AG04449 (cell line): ENCODE measurements around the gene TMEM260.

ENCODE experiments used
- CTCF ChIA-PET: fragments of 350-600 bp; formaldehyde crosslinking; extraction: SDS; loops from one replicate; lab custom pipeline; 2021; ENCODE audit warnings: antibody characterized with exemption; lab: Yijun Ruan, JAX
- POLR2A ChIA-PET: fragments of 400-600, 350-600 bp; formaldehyde crosslinking; extraction: SDS; loops from one replicate; lab custom pipeline; 2020; ENCODE audit warnings: antibody characterized with exemption, inconsistent platforms; lab: Yijun Ruan, JAX
- DNase-seq: peaks from one replicate; pipeline ENCODE4 v3.0.0-alpha.2; 2010; ENCODE audit warnings: low read depth, low spot score
- H3K4me3 ChIP-seq: 2 replicates; pipeline ENCODE4 v1.5.1; 2011; ENCODE audit warnings: low read depth, mild to moderate bottlenecking, control low read depth, low read length
- TF ChIP-seq, protein P1 (sequence below): IDR thresholded peaks from one replicate; pipeline ENCODE4 v1.5.1; 2011; ENCODE audit warnings: mild to moderate bottlenecking, moderate library complexity, low read length, control low read depth, inconsistent platforms; ENCODE audit not compliant: insufficient read depth; ENCODE audit errors: missing control alignments

Gene TMEM260

GRCh38 chr14:56648508-56649301 is 69.1 kb downstream of the TMEM260 start:
- DNase-seq, result no peak
- CTCF ChIA-PET, result no interaction called here
- TF ChIP-seq, protein P1, sequence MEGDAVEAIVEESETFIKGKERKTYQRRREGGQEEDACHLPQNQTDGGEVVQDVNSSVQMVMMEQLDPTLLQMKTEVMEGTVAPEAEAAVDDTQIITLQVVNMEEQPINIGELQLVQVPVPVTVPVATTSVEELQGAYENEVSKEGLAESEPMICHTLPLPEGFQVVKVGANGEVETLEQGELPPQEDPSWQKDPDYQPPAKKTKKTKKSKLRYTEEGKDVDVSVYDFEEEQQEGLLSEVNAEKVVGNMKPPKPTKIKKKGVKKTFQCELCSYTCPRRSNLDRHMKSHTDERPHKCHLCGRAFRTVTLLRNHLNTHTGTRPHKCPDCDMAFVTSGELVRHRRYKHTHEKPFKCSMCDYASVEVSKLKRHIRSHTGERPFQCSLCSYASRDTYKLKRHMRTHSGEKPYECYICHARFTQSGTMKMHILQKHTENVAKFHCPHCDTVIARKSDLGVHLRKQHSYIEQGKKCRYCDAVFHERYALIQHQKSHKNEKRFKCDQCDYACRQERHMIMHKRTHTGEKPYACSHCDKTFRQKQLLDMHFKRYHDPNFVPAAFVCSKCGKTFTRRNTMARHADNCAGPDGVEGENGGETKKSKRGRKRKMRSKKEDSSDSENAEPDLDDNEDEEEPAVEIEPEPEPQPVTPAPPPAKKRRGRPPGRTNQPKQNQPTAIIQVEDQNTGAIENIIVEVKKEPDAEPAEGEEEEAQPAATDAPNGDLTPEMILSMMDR, result no peak
- POLR2A ChIA-PET, result no interaction called here
- H3K4me3 ChIP-seq, result no peak overlapping the region

DNA sequence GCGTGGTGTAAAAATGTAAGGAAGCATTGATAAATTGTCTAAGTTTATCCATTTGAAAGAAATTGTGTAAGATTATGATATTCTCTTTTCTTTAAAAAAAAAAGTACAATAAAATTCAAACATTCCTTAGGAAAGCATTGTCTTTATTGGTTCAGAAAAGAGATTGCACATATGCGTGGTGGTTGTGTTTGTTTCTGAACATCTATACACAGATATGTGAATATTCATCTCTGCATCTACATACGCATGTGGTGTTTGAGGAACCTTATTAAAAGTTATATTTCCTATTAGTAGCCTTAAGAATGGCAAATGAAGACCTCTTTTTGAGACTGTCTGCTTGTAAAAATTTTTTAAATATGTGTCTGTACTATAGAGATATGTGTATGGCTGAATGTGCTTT is 69.8 kb downstream of the TMEM260 start:
- TF ChIP-seq, protein P1, result no peak
- no peak for DNase-seq
- ChIA-PET POLR2A (no interaction called here), CTCF (no interaction called here)
- no peak overlapping the region for H3K4me3 ChIP-seq

- DNase-seq, result no peak
- CTCF ChIA-PET, result interaction anchor here (1.2 kb wide), 1 partner anchor 15 kb away, joined by 3 read pairs; no protein-coding TSS in a partner anchor
- POLR2A ChIA-PET, result no interaction called here
- H3K4me3 ChIP-seq, result no peak overlapping the region
- TF ChIP-seq, protein P1, result no peak
Observed at GRCh38 chr14:56650048-56650447, 70.5 kb downstream of the TMEM260 start.

- no peak for DNase-seq
- TF ChIP-seq, protein P1, result no peak
- no peak overlapping the region for H3K4me3 ChIP-seq
- ChIA-PET POLR2A (no interaction called here), CTCF (interaction anchor here (1.0 to 1.2 kb wide), 2 partner anchors 13 to 16 kb away, joined by 3 read pairs; no protein-coding TSS in a partner anchor)
Observed at GRCh38 chr14:56650979-56651378, 71.4 kb downstream of the TMEM260 start.

DNA sequence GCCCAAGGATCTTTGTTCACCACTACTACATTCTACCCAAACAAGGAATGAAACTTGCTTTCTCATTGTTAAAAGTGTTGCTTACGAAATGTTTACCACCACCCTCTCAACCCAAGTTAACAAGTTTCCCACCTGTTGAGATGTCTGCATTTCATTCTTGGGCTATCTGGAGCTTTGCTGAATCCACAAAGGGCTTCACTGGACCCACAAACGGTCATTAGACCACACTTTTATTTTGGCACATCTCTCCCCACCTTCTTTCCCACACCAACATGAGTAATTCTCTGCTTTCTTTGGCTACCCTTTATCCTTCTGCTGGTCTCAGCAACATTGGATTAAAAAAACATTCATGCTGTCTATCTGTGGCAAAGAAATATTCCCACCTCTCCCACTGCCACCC is 78.0 kb downstream of the TMEM260 start:
- TF ChIP-seq, protein P1, result no peak
- no peak for DNase-seq
- ChIA-PET CTCF (interaction anchor here (1.2 to 3.2 kb wide), 4 partner anchors 10 to 658 kb away, joined by 3 to 16 read pairs (median 7); no protein-coding TSS in a partner anchor), POLR2A (no interaction called here)
- H3K4me3 ChIP-seq, result no peak overlapping the region

DNA sequence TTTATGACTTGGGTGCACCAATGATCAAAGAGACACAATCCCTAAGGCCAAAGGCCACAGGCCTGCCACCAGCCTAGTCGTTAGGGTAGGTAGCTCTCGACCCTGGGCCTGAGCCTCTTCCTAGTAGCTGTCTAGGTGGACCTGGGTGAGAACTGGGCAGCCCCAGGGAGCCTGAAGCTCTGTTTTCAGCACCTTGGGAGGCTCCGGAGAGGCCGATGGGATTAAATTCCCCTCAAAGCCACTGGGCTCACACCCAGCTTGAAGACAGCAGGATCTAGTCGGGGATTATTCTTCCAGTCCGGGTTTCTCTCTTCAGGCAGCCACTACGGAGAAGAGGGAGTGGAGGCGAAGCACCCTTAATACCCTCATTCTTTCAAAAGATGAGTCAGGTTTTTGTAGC is 79.8 kb downstream of the TMEM260 start:
- no peak for DNase-seq
- POLR2A ChIA-PET, result no interaction called here
- CTCF ChIA-PET, result interaction anchor here (1.4 to 3.2 kb wide), 4 partner anchors 24 to 657 kb away, joined by 3 to 16 read pairs (median 12); no protein-coding TSS in a partner anchor
- TF ChIP-seq, protein P1, result no peak
- H3K4me3 ChIP-seq, result no peak overlapping the region
